ENCODE measurements around the gene RBM4.

DNA sequence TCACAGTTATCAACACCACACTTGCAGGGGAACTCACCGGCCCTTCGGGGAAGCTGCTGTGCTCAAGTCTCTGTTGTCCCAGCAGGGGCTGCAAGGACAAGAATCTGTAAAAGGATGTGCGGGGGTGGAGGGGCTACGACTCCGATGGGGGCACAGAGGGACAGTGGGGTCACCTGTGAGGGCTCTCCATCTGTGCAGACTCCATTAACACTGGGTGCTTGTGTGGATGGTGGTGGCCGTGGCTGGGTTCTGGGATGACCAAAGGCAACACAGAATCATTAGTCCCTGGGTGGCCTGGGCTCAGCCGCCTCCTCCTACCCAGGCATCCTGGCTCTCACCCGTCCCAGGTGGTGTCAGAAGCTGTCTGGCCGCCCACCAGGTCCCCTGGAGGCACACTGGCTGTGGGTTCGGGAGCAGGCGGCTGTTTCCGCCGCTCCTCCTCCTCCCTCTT, 49.4 kb downstream of the RBM4 start:
- no peak for TF ChIP-seq CTCF (IDR thresholded peaks at IDR 0.05; ENCODE audit: low read depth, low read length, missing input control)
- TF ChIP-seq, protein P1, sequence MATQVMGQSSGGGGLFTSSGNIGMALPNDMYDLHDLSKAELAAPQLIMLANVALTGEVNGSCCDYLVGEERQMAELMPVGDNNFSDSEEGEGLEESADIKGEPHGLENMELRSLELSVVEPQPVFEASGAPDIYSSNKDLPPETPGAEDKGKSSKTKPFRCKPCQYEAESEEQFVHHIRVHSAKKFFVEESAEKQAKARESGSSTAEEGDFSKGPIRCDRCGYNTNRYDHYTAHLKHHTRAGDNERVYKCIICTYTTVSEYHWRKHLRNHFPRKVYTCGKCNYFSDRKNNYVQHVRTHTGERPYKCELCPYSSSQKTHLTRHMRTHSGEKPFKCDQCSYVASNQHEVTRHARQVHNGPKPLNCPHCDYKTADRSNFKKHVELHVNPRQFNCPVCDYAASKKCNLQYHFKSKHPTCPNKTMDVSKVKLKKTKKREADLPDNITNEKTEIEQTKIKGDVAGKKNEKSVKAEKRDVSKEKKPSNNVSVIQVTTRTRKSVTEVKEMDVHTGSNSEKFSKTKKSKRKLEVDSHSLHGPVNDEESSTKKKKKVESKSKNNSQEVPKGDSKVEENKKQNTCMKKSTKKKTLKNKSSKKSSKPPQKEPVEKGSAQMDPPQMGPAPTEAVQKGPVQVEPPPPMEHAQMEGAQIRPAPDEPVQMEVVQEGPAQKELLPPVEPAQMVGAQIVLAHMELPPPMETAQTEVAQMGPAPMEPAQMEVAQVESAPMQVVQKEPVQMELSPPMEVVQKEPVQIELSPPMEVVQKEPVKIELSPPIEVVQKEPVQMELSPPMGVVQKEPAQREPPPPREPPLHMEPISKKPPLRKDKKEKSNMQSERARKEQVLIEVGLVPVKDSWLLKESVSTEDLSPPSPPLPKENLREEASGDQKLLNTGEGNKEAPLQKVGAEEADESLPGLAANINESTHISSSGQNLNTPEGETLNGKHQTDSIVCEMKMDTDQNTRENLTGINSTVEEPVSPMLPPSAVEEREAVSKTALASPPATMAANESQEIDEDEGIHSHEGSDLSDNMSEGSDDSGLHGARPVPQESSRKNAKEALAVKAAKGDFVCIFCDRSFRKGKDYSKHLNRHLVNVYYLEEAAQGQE (IDR thresholded peaks at IDR 0.05), result no peak
- no peak for TF ChIP-seq TAF1 (conservative IDR thresholded peaks at IDR 0.05)
- TF ChIP-seq GABPA (IDR thresholded peaks at IDR 0.05 in 1 of 2, conservative IDR thresholded peaks at IDR 0.05 in 1 of 2), result no peak
- no peak for TF ChIP-seq SP1 (IDR thresholded peaks at IDR 0.05)
- no peak for TF ChIP-seq FOXA1 (IDR thresholded peaks at IDR 0.05)
- TF ChIP-seq ATF3 (IDR thresholded peaks at IDR 0.05), result no peak
- no peak for TF ChIP-seq EGR1 (IDR thresholded peaks at IDR 0.05; ENCODE audit: low read depth in 2 of 2)
- no peak for TF ChIP-seq RXRA (IDR thresholded peaks at IDR 0.05)
- TF ChIP-seq ZBTB33 (IDR thresholded peaks at IDR 0.05), result no peak

All from liver (tissue), 3 donors.